ENCODE results near the gene TARBP1.

DNA sequence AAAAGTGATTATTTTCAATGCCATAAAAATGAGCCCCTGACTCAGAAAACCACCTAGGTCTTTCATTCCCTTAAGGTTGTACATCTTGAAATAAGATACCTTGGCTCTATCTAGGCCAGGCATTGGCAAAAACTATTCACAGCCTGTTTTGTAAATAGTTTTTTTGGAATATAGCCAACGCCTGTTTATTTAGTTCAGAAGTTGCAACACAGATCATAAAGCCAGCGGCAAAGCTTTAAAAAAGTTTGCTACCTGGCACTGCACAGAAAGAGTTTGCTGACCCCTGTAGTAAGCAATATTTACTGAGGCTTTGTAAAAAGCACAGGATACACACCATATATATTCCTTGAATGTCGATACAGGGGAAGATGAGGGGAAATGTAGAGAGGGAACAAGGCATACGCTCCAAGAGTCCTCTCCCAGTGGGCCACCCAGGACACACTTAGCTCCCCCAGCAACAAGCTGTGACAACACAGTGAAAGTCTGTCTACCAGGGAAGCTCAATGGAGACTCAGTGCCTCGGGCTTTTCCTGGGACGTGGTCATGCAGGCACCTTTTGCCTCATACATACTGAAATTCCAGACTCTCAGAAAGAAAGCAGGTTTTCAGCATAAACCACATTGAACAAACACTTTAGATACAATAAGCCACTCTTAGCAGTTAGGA, 20.5 kb downstream of the TARBP1 start:
- TF ChIP-seq, protein P1, sequence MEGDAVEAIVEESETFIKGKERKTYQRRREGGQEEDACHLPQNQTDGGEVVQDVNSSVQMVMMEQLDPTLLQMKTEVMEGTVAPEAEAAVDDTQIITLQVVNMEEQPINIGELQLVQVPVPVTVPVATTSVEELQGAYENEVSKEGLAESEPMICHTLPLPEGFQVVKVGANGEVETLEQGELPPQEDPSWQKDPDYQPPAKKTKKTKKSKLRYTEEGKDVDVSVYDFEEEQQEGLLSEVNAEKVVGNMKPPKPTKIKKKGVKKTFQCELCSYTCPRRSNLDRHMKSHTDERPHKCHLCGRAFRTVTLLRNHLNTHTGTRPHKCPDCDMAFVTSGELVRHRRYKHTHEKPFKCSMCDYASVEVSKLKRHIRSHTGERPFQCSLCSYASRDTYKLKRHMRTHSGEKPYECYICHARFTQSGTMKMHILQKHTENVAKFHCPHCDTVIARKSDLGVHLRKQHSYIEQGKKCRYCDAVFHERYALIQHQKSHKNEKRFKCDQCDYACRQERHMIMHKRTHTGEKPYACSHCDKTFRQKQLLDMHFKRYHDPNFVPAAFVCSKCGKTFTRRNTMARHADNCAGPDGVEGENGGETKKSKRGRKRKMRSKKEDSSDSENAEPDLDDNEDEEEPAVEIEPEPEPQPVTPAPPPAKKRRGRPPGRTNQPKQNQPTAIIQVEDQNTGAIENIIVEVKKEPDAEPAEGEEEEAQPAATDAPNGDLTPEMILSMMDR (conservative IDR thresholded peaks at IDR 0.05; ENCODE audit: low read depth, low read length) = no peak
- TF ChIP-seq RAD21 (IDR thresholded peaks at IDR 0.05; ENCODE audit: low read length) (no peak), POLR2A (IDR thresholded peaks at IDR 0.05; ENCODE audit: low read depth, low read length) (no peak), RCOR1 (IDR thresholded peaks at IDR 0.05; ENCODE audit: insufficient replicate concordance, low read length) (no peak), MAFK (IDR thresholded peaks at IDR 0.05; ENCODE audit: low read depth, low read length) (no peak), RFX5 (IDR thresholded peaks at IDR 0.05; ENCODE audit: low read depth, low read length) (no peak), MAZ (IDR thresholded peaks at IDR 0.05; ENCODE audit: borderline replicate concordance, low read depth, low read length) (no peak), FOS (IDR thresholded peaks at IDR 0.05; ENCODE audit: low read depth, low read length) (no peak), SMC3 (IDR thresholded peaks at IDR 0.05; ENCODE audit: low read depth, low read length) (no peak), NFE2L2 (IDR thresholded peaks at IDR 0.05; ENCODE audit: low read depth, low read length) (no peak), CHD1 (IDR thresholded peaks at IDR 0.05; ENCODE audit: low read depth, low read length) (no peak), CEBPB (IDR thresholded peaks at IDR 0.05; ENCODE audit: low read depth, low read length) (no peak)
- TF ChIP-seq, protein P2, sequence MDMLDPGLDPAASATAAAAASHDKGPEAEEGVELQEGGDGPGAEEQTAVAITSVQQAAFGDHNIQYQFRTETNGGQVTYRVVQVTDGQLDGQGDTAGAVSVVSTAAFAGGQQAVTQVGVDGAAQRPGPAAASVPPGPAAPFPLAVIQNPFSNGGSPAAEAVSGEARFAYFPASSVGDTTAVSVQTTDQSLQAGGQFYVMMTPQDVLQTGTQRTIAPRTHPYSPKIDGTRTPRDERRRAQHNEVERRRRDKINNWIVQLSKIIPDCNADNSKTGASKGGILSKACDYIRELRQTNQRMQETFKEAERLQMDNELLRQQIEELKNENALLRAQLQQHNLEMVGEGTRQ (IDR thresholded peaks at IDR 0.05; ENCODE audit: low read depth, low read length) = no peak

Data from IMR-90 (cell line).